ENCODE results near the gene SGF29.
"Not testable (repeated sequence)": the region's sequence is repeated elsewhere in the genome, so short reads cannot be mapped to it uniquely, and the experiment has no call there.

The SGF29 gene

GRCh38 chr16:28553776-28554633 lies at the start of gene SGF29:
Gene SGF29, plus strand, starts transcription at chr16:28553920. Its CDS starts 27,150 bp downstream, at chr16:28581070.
- DNase-seq, result peak; percentile 95

- no peak for DNase-seq
Observed at GRCh38 chr16:28504707-28505404, 48.9 kb upstream of the SGF29 start.

- DNase-seq, result no peak
Observed at GRCh38 chr16:28505489-28506137, 48.1 kb upstream of the SGF29 start.

GRCh38 chr16:28511031-28511430 lies 42.7 kb upstream of the SGF29 start:
- no peak for DNase-seq

- no peak for DNase-seq
Observed at GRCh38 chr16:28511801-28512789, 41.6 kb upstream of the SGF29 start.

GRCh38 chr16:28513484-28514181 lies 40.1 kb upstream of the SGF29 start:
- DNase-seq, result no peak

- DNase-seq, result no peak
Observed at GRCh38 chr16:28514246-28514645, 39.5 kb upstream of the SGF29 start.

GRCh38 chr16:28520672-28521071 lies 33.0 kb upstream of the SGF29 start:
- no peak for DNase-seq

- no peak for DNase-seq
Observed at GRCh38 chr16:28521436-28521835, 32.3 kb upstream of the SGF29 start.

- no peak for DNase-seq
Observed at GRCh38 chr16:28522792-28523191, 30.9 kb upstream of the SGF29 start.

GRCh38 chr16:28524681-28525171 lies 29.0 kb upstream of the SGF29 start:
- peak; percentile 24 for DNase-seq

- DNase-seq, result no peak
Observed at GRCh38 chr16:28526201-28527099, 27.3 kb upstream of the SGF29 start.

GRCh38 chr16:28527100-28527785 lies 26.5 kb upstream of the SGF29 start:
- DNase-seq, result not testable (repeated sequence)

GRCh38 chr16:28527985-28528384 lies 25.7 kb upstream of the SGF29 start:
- no peak for DNase-seq

GRCh38 chr16:28528463-28528867 lies 25.3 kb upstream of the SGF29 start:
- no peak for DNase-seq

GRCh38 chr16:28529124-28529523 lies 24.6 kb upstream of the SGF29 start:
- DNase-seq, result no peak

GRCh38 chr16:28531777-28532744 lies 21.7 kb upstream of the SGF29 start:
- DNase-seq, result no peak

- DNase-seq, result no peak
Observed at GRCh38 chr16:28532940-28533647, 20.6 kb upstream of the SGF29 start.

All from CD4-positive, alpha-beta T cell treated with Interleukin-10 for 1 hour (primary cell).